Body of pancreas (tissue), 4 donors: ENCODE results near the gene C1QTNF1. TPM values are rescaled to one million over a fixed set of nuclear protein-coding genes. Genes with fewer than 3 reads are reported as not detected.

Experiments
- ATAC-seq: fragments of 150-250 bp; one replicate; pipeline ENCODE4 v1.9.1; 2016
- DNase-seq, 4 donors: peaks; one replicate each; pipeline ENCODE4 v3.0.0-alpha.2; 2019
- H3K27ac ChIP-seq, 4 donors: fragments of 200-600 bp; sonication (generic); 1 replicate in 3 of 4; 2 replicates in 1 of 4; pipeline versions ENCODE4 v1.5.1 to v1.6.1; 2016 to 2019; ENCODE audit warnings: mild to moderate bottlenecking in 1 of 4, mixed read lengths in 1 of 4, moderate library complexity in 1 of 4
- H3K27me3 ChIP-seq, 2 donors: fragments of 200-600 bp; sonication (generic); one replicate each; pipeline ENCODE4 v1.6.0; 2016; ENCODE audit warnings: mild to moderate bottlenecking in 1 of 2
- H3K36me3 ChIP-seq, 2 donors: fragments of 200-600 bp; sonication (generic); replicated peaks in 1 of 2; 2 replicates each; pipeline ENCODE4 v1.5.1; 2016; ENCODE audit warnings: low read depth in 2 of 2; ENCODE audit not compliant: insufficient read depth in 1 of 2
- H3K4me1 ChIP-seq: fragments of 200-600 bp; sonication (generic); one replicate; pipeline ENCODE4 v1.6.0; 2016
- H3K4me3 ChIP-seq, 2 donors: fragments of 200-600 bp; sonication (generic); 1 replicate in 1 of 2; 2 replicates in 1 of 2; pipeline ENCODE4 v1.5.1; 2016 to 2019
- H3K9me3 ChIP-seq, 3 donors: fragments of 200-600 bp; sonication (generic); 1 replicate in 2 of 3; 2 replicates in 1 of 3; pipeline ENCODE4 v1.5.1; 2016
- POLR2A ChIP-seq, 3 donors: fragments of 450-650 bp; IDR thresholded peaks; one replicate each; pipeline ENCODE4 v1.6.1; 2016; ENCODE audit warnings: antibody characterized with exemption in 3 of 3, mild to moderate bottlenecking in 2 of 3
- WGBS, 2 donors: methylation state at CpG; one replicate each; pipeline ENCODE4 v1.1.5; 2017; 5-methylcytosine and 5-hydroxymethylcytosine counted together
- intact Hi-C: fragments of 100-400 bp; cut with DNase I; formaldehyde crosslinking; loops from one replicate; pipeline ENCODE4 v1.15.1; 2023
- total RNA-seq, 2 donors: library from RNA; depleted of rRNA; stranded (reverse); fragments of >200 nt; gene quantifications; one replicate each; pipeline ENCODE4 v1.1.0, GENCODE V29; 2016
- TF ChIP-seq, protein P1 (sequence below), 7 experiments: fragments of 450-650 bp in 4 of 7; fragments of 200-600 bp in 3 of 7; sonication (generic) in 3 of 7; IDR thresholded peaks; one replicate each; pipeline ENCODE4 v1.5.1; 2016 to 2019; ENCODE audit warnings: antibody characterized with exemption in 7 of 7

The C1QTNF1 gene
- total RNA-seq, 2 donors from 2014 or later: 8.3 to 50.1 TPM

DNA sequence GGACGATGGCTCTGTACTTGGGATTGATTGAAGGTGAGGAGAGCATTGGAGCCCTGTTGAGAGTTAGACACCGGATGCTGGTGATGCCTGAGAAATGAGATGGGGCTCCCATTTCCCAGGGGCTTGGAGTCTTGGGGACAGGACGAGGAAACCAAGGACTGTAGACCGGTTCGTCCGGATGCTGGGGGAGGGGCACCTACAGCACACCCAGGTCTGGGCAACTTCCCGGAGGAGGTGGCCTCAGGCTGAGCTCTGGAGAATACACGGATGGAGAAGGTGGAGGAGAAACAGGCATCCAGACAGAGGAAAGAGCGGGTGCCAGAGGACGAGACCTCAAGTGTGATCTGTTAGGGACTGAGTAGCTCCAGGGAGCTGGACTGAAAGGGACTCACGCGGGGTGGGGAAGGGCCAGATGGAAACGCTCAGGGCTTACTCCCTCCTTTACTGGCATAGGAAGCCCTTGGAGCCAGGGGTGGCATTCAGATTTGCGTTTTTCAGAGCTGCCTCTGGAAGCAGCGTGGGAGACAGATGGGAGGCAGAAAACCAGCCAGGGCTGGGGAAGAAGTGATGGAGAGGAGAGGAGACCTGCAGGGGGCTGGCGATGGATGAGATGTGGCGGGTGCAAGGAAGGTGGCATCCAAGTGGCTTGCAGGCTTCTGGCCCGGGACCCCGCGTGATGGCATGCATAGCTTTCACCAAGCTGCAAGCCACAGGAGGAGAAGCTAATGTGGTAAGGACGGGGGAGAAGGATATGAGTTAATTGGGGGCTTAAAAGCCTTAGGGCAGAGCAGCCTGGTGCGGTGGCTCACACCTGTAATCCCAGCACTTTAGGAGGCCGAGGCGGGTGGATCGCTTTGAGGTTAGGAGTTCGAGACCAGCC is 8.3 kb downstream of the C1QTNF1 start:
- ATAC-seq (no peak), DNase-seq (no peak)
- H3K27me3 ChIP-seq: peaks cover 0 to 11% of the 10 kb centered on the region in 2 donors
- no peak for TF ChIP-seq POLR2A (IDR thresholded peaks at IDR 0.05)
- TF ChIP-seq, protein P1, sequence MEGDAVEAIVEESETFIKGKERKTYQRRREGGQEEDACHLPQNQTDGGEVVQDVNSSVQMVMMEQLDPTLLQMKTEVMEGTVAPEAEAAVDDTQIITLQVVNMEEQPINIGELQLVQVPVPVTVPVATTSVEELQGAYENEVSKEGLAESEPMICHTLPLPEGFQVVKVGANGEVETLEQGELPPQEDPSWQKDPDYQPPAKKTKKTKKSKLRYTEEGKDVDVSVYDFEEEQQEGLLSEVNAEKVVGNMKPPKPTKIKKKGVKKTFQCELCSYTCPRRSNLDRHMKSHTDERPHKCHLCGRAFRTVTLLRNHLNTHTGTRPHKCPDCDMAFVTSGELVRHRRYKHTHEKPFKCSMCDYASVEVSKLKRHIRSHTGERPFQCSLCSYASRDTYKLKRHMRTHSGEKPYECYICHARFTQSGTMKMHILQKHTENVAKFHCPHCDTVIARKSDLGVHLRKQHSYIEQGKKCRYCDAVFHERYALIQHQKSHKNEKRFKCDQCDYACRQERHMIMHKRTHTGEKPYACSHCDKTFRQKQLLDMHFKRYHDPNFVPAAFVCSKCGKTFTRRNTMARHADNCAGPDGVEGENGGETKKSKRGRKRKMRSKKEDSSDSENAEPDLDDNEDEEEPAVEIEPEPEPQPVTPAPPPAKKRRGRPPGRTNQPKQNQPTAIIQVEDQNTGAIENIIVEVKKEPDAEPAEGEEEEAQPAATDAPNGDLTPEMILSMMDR (IDR thresholded peaks at IDR 0.05): no peak
- H3K36me3 ChIP-seq: no peaks in the 10 kb centered on the region
- intact Hi-C loops: no loop called here
- H3K4me1 ChIP-seq: peaks cover 16% of the 10 kb centered on the region
- no peak overlapping the region for H3K4me3 ChIP-seq
- 71 to 77% methylated on average over 25 to 26 of the region's 26 CpGs for WGBS, 2 donors
- H3K27ac ChIP-seq: no peak overlapping the region
- H3K9me3 ChIP-seq: no peaks in the 10 kb centered on the region

DNA sequence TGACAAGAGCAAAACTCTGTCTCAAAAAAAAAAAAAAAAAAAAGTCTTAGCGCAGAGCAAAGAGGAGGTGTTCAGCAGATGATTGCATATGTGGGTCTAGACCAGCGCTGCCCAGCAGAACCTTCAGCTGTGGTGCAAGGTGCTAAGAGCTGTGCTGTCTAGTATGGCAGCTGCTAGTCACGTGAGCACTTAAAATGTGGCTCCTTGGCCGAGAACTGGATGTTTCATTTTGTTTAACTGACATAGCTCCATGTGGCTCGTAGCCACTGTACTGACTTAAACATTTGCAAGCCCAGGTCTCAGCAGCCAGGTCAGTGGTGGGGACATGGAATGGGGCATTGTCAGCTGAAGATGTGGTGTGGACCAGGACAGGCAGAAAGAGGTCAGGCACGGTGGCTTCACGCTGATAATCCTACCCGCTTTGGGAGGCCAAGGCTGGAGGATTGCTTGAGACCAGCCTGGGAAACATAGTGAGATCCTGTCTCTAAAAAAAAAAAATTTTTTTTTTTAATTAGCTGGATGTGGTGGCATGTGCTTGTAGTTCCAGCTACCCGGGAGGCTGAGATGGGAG is 9.2 kb downstream of the C1QTNF1 start:
- peaks cover 0 to 4% of the 10 kb centered on the region in 2 donors for H3K27me3 ChIP-seq
- DNase-seq (no peak), ATAC-seq (no peak)
- no peak overlapping the region for H3K4me3 ChIP-seq
- H3K27ac ChIP-seq: no peak overlapping the region
- 79 to 94% methylated on average over 9 of the region's 9 CpGs for WGBS, 2 donors
- H3K36me3 ChIP-seq: no peaks in the 10 kb centered on the region
- intact Hi-C loops: no loop called here
- TF ChIP-seq POLR2A (IDR thresholded peaks at IDR 0.05): no peak
- TF ChIP-seq, protein P1 (IDR thresholded peaks at IDR 0.05): no peak
- no peaks in the 10 kb centered on the region for H3K9me3 ChIP-seq
- peaks cover 7% of the 10 kb centered on the region for H3K4me1 ChIP-seq

DNA sequence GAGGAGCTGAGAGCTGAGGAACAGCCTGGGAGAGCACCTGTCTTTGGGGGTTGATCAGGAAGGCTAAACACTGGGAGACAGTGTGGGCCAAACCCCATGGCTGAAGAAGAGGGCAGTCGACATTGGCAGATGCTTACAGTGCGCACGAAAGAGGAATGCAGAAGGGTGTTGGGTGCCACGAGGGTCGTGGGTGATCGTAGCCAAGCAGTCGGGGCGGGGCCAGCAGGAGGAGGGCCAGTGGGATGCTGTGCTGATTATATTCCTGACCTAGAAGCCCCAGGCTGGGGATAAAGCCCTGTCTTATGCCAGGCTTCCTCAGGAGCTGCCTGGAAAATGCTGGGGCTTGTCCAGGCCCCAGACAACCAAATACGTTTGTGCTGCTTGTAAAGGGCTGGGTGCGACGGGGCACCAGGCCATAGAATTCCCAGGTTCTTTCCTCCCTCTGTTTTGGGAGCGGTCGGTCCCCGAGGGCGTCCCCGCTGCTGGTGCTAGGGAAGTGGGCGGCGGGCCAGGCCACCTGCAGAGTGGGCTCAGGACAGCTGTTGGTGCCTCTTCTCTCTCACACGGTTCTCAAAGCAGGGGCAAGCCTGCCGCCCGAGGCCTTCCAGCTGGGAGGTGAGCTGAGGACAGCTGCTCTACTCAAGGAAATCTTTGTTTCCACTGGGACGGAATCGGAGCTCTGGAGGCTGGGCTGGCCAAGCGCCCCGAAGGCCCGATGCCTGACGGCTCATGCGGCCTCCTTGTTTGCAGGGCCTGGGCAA is 10.0 kb downstream of the C1QTNF1 start:
- peak; percentile 39 for ATAC-seq

DNA sequence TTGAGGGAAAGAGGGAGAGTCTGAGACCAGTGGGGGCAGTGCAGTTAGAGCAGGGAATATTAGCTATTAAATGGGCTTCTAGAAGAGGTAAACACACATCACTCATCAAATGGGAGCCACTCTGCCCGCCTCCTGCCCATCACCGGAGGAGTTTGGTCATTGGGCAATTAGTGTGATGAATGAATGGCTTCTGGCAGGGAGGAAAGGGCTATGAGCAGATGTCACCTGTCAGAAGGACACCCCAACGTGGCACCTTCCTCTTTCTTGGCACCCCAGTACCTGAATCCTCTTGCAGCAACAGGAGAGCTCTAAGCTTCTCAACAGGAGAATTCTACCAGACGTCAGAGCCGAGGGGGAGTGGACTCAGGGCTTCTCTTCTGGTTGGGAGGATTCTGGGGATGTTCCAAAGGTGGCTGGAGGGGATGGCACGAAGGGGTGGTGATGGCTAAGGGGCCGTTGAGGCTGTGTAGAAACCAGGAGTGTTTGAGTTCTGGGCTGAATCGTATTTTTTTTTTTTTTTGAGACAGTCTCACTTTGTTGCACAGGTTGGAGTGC is 11.0 kb downstream of the C1QTNF1 start:
- H3K36me3 ChIP-seq: no peaks in the 10 kb centered on the region
- no peaks in the 10 kb centered on the region for H3K9me3 ChIP-seq
- TF ChIP-seq, protein P1 (IDR thresholded peaks at IDR 0.05): no peak
- no peak for TF ChIP-seq POLR2A (IDR thresholded peaks at IDR 0.05)
- 61 to 70% methylated on average over 8 of the region's 8 CpGs for WGBS, 2 donors
- no peaks in the 10 kb centered on the region for H3K27me3 ChIP-seq
- H3K4me3 ChIP-seq: no peak overlapping the region
- DNase-seq (no peak), ATAC-seq (no peak)
- no peak overlapping the region for H3K27ac ChIP-seq
- H3K4me1 ChIP-seq: peaks cover 4% of the 10 kb centered on the region
- intact Hi-C loops: no loop called here

More for the DNA sequence above, 10.0 kb downstream of the C1QTNF1 start:
- Histone ChIP-seq H3K9me3 (no peaks in the 10 kb centered on the region), H3K27me3 (no peaks in the 10 kb centered on the region), H3K36me3 (no peaks in the 10 kb centered on the region), H3K27ac (peak overlapping the region in 1 of 4 donors; percentile 14), H3K4me1 (peaks cover 4% of the 10 kb centered on the region), H3K4me3 (no peak overlapping the region)
- DNase-seq: no peak
- TF ChIP-seq, protein P1 (IDR thresholded peaks at IDR 0.05): no peak
- TF ChIP-seq POLR2A (IDR thresholded peaks at IDR 0.05): no peak
- WGBS, 2 donors: 54 to 61% methylated on average over 9 to 28 of the region's 28 CpGs
- intact Hi-C loops: no loop called here
